CD14-positive monocyte (primary cell): ENCODE data around the gene LEO1. TPM values are rescaled to one million over a fixed set of nuclear protein-coding genes. Genes with fewer than 3 reads are reported as not detected.

Experiments used
- DNase-seq, 3 donors: peaks; one replicate each; pipeline ENCODE4 v3.0.0-alpha.2; 2011 to 2022
- H2AFZ ChIP-seq: 2 replicates; pipeline ENCODE4 v1.6.0; 2012; ENCODE audit warnings: mild to moderate bottlenecking, low read depth, low read length, inconsistent platforms; ENCODE audit not compliant: insufficient read depth, poor library complexity, severe bottlenecking
- H3K27ac ChIP-seq, 2 donors: 1 replicate in 1 of 2; 2 replicates in 1 of 2; pipeline ENCODE4 v1.5.1; 2012 to 2013; ENCODE audit warnings: low read length in 2 of 2, control low read depth in 1 of 2, inconsistent platforms in 1 of 2, low read depth in 1 of 2, mild to moderate bottlenecking in 1 of 2
- H3K27me3 ChIP-seq, 2 donors: one replicate each; pipeline versions ENCODE4 v1.6.0 to v1.6.1; 2011 to 2013; ENCODE audit warnings: low read length in 2 of 2; ENCODE audit not compliant: control insufficient read depth in 2 of 2, insufficient read depth in 2 of 2
- H3K36me3 ChIP-seq, 2 donors: replicated peaks in 1 of 2; 1 replicate in 1 of 2; 2 replicates in 1 of 2; pipeline versions ENCODE4 v1.5.1 to v1.6.1; 2012 to 2013; ENCODE audit warnings: low read length in 2 of 2, control low read depth in 1 of 2, inconsistent platforms in 1 of 2, mild to moderate bottlenecking in 1 of 2; ENCODE audit not compliant: insufficient read depth in 2 of 2, control insufficient read depth in 1 of 2
- H3K4me1 ChIP-seq, 2 donors: 1 replicate in 1 of 2; 2 replicates in 1 of 2; pipeline versions ENCODE4 v1.5.1 to v1.6.1; 2012 to 2013; ENCODE audit warnings: low read length in 2 of 2, control low read depth in 1 of 2, inconsistent platforms in 1 of 2, mild to moderate bottlenecking in 1 of 2, moderate library complexity in 1 of 2; ENCODE audit not compliant: insufficient read depth in 2 of 2, control insufficient read depth in 1 of 2
- H3K4me2 ChIP-seq: replicated peaks from 2 replicates; pipeline ENCODE3; 2012; ENCODE audit warnings: low read length, moderate library complexity, mild to moderate bottlenecking; ENCODE audit not compliant: poor library complexity, severe bottlenecking; ENCODE audit errors: extremely low read depth
- H3K4me3 ChIP-seq, 3 experiments: fragments of 200-600 bp in 1 of 3; sonication (generic) in 1 of 3; replicated peaks in 1 of 3; 1 replicate in 2 of 3; 2 replicates in 1 of 3; pipeline ENCODE4 v1.5.1; 2011 to 2013; ENCODE audit warnings: low read length in 3 of 3, mild to moderate bottlenecking in 3 of 3, control low read depth in 2 of 3, low read depth in 2 of 3, inconsistent platforms in 1 of 3, moderate library complexity in 1 of 3
- H3K79me2 ChIP-seq: 2 replicates; pipeline ENCODE4 v1.6.0; 2012; ENCODE audit warnings: mild to moderate bottlenecking, control low read depth, inconsistent platforms, low read length, moderate library complexity; ENCODE audit not compliant: insufficient read depth
- H3K9ac ChIP-seq: 2 replicates; pipeline ENCODE4 v1.6.0; 2017; ENCODE audit warnings: low read length, mild to moderate bottlenecking; ENCODE audit not compliant: insufficient read depth, poor library complexity, severe bottlenecking
- H3K9me3 ChIP-seq, 2 donors: replicated peaks in 1 of 2; 1 replicate in 1 of 2; 2 replicates in 1 of 2; pipeline versions ENCODE4 v1.5.1 to v1.6.1; 2012 to 2013; ENCODE audit warnings: low read length in 2 of 2, control low read depth in 1 of 2; ENCODE audit not compliant: control insufficient read depth in 1 of 2, insufficient read depth in 1 of 2
- H4K20me1 ChIP-seq: 2 replicates; pipeline ENCODE4 v1.6.0; 2012; ENCODE audit warnings: mild to moderate bottlenecking, low read length, control low read depth, moderate library complexity; ENCODE audit not compliant: insufficient read depth
- H3K27ac Mint-ChIP-seq, 7 donors: one replicate each; pipeline ENCODE4 v1.8.0; 2020; ENCODE audit warnings: mild to moderate bottlenecking in 7 of 7, mixed read lengths in 7 of 7, moderate library complexity in 6 of 7, inconsistent platforms in 2 of 7
- H3K27me3 Mint-ChIP-seq, 3 donors: one replicate each; pipeline ENCODE4 v1.8.0; 2021 to 2022; ENCODE audit warnings: low read depth in 3 of 3, mild to moderate bottlenecking in 3 of 3, mixed read lengths in 3 of 3, moderate library complexity in 3 of 3, inconsistent platforms in 1 of 3
- H3K36me3 Mint-ChIP-seq, 2 donors: one replicate each; pipeline ENCODE4 v1.8.0; 2020; ENCODE audit warnings: mixed read lengths in 2 of 2, inconsistent platforms in 1 of 2, mild to moderate bottlenecking in 1 of 2
- H3K4me1 Mint-ChIP-seq: one replicate; pipeline ENCODE4 v1.8.0; 2020; ENCODE audit warnings: mild to moderate bottlenecking, mixed read lengths
- H3K4me3 Mint-ChIP-seq, 2 donors: one replicate each; pipeline ENCODE4 v1.8.0; 2020; ENCODE audit warnings: mild to moderate bottlenecking in 2 of 2, mixed read lengths in 2 of 2, moderate library complexity in 1 of 2
- H3K9me3 Mint-ChIP-seq, 7 donors: one replicate each; pipeline ENCODE4 v1.8.0; 2020 to 2022; ENCODE audit warnings: mixed read lengths in 7 of 7, mild to moderate bottlenecking in 6 of 7, moderate library complexity in 6 of 7, inconsistent platforms in 2 of 7
- CTCF ChIP-seq: fragments of 200-600 bp; IDR thresholded peaks from one replicate; pipeline ENCODE4 v1.8.0; 2022; ENCODE audit warnings: antibody characterized with exemption, mild to moderate bottlenecking
- WGBS: methylation state at CpG from one replicate; pipeline ENCODE4 v1.1.5; 2013; ENCODE audit warnings: missing lambda C conversion rate; ENCODE audit not compliant: insufficient coverage; 5-methylcytosine and 5-hydroxymethylcytosine counted together
- intact Hi-C, 2 donors: fragments of 100-400 bp; cut with micrococcal nuclease; formaldehyde crosslinking; loops; one replicate each; pipeline versions ENCODE4 v1.15.0 to v1.15.1; 2023
- polyA plus RNA-seq, 3 donors: library from polyadenylated mRNA; depleted of rRNA in 1 of 3; unstranded in 2 of 3; stranded (reverse) in 1 of 3; fragments of 300-500 nt in 2 of 3; fragments of >200 nt in 1 of 3; fragmentation: Illumina TruSeq in 2 of 3; gene quantifications; 1 replicate in 2 of 3; 2 replicates in 1 of 3; pipeline ENCODE4 v1.2.3, GENCODE V29; 2012 to 2021

The LEO1 gene
- polyA plus RNA-seq, 3 donors, result 1.4 to 9.3 (median 4.7) TPM

GRCh38 chr15:51991141-51991540 lies 19.6 kb upstream of the LEO1 start:
- H3K4me3 Mint-ChIP-seq, result no peak overlapping the region
- no peak overlapping the region for H3K27ac Mint-ChIP-seq
- no peaks in the 10 kb centered on the region for H3K4me1 ChIP-seq
- WGBS, result no CpG with 5 or more reads among the region's 4 CpGs
- no peaks in the 10 kb centered on the region for H4K20me1 ChIP-seq
- DNase-seq, result no peak
- no peak overlapping the region for H2AFZ ChIP-seq
- peaks cover 0 to 2% (median 0%) of the 10 kb centered on the region in 3 donors for H3K27me3 Mint-ChIP-seq
- peaks cover 5% of the 10 kb centered on the region for H3K4me1 Mint-ChIP-seq
- intact Hi-C loops, result no loop called here
- no peak overlapping the region for H3K4me2 ChIP-seq
- peaks cover 0 to 2% (median 0%) of the 10 kb centered on the region in 7 donors for H3K9me3 Mint-ChIP-seq
- no peaks in the 10 kb centered on the region for H3K36me3 ChIP-seq
- H3K27ac ChIP-seq, result no peak overlapping the region
- no peaks in the 10 kb centered on the region for H3K79me2 ChIP-seq
- no peak overlapping the region for H3K9ac ChIP-seq
- H3K4me3 ChIP-seq, result no peak overlapping the region
- TF ChIP-seq CTCF, result no peak
- H3K9me3 ChIP-seq, result no peaks in the 10 kb centered on the region
- no peaks in the 10 kb centered on the region for H3K36me3 Mint-ChIP-seq
- no peaks in the 10 kb centered on the region for H3K27me3 ChIP-seq

DNA sequence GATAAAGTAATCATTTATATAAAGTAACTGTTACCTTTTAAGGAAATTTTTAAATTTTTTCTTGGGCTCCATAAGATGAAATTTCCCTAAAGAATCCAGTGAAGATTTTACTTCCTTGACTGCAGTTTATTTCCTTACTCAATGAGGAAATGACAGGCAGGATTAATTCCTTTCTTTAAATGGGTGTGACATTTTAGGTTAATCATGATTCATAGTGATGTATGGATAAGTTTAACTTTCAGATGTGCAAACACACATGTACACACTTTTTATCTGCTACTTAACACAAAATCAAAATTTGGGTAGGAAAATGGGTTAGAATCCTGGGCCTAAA lies 11.2 kb upstream of the LEO1 start:
- no peak overlapping the region for H3K4me2 ChIP-seq
- no peak overlapping the region for H3K4me3 ChIP-seq
- no peaks in the 10 kb centered on the region for H3K36me3 ChIP-seq
- Mint-ChIP-seq H3K36me3 (no peaks in the 10 kb centered on the region), H3K4me1 (peaks cover 15% of the 10 kb centered on the region), H3K9me3 (peaks cover 0 to 4% (median 0%) of the 10 kb centered on the region in 7 donors), H3K4me3 (no peak overlapping the region), H3K27ac (no peak overlapping the region), H3K27me3 (peaks cover 0 to 2% (median 2%) of the 10 kb centered on the region in 3 donors)
- peak in 2 of 3 donors; percentile 12 to 35 for DNase-seq
- no peak overlapping the region for H2AFZ ChIP-seq
- H3K27me3 ChIP-seq, result no peaks in the 10 kb centered on the region
- H4K20me1 ChIP-seq, result no peaks in the 10 kb centered on the region
- no peak overlapping the region for H3K9ac ChIP-seq
- H3K79me2 ChIP-seq, result no peaks in the 10 kb centered on the region
- H3K4me1 ChIP-seq, result peaks cover 10 to 22% of the 10 kb centered on the region in 2 donors
- TF ChIP-seq CTCF, result no peak
- no peaks in the 10 kb centered on the region for H3K9me3 ChIP-seq
- no peak overlapping the region for H3K27ac ChIP-seq
- intact Hi-C loops, result loop anchor here (2.0 to 5.0 kb wide), 3 partner anchors 95 to 158 kb away; no protein-coding TSS in a partner anchor
